H1 (cell line): ENCODE measurements around the gene COX17. TPM values are rescaled to one million over a fixed set of nuclear protein-coding genes. Genes with fewer than 3 reads are reported as not detected.

Source experiments
- CTCF ChIA-PET: fragments of 300-600 bp; sonication (Branson Sonifier 250); formaldehyde crosslinking; loops from one replicate; lab custom pipeline; 2021; ENCODE audit not compliant: partially characterized antibody; lab: Charles Lee
- POLR2A ChIA-PET: fragments of 300-600 bp; sonication (Branson Sonifier 250); formaldehyde crosslinking; loops from one replicate; lab custom pipeline; 2021; ENCODE audit warnings: inconsistent platforms; ENCODE audit not compliant: partially characterized antibody; lab: Charles Lee
- DNase-seq, 2 experiments: peaks; one replicate each; pipeline versions ENCODE4 v3.0.0 to v3.0.0-alpha.2; 2010 to 2022; ENCODE audit warnings: low spot score in 2 of 2, low read depth in 1 of 2, mixed read lengths in 1 of 2
- FAIRE-seq: peaks from 2 replicates; lab custom pipeline; 2011; peaks lifted over from hg19 to GRCh38; lab: Jason Lieb, UNC
- H2AFZ ChIP-seq: 2 replicates; pipeline ENCODE4 v1.8.1; 2012; ENCODE audit warnings: low read length, inconsistent platforms
- H2AK5ac ChIP-seq: 2 replicates; pipeline ENCODE4 v1.6.1; 2013; ENCODE audit warnings: low read depth, low read length
- H2BK120ac ChIP-seq: replicated peaks from 2 replicates; pipeline ENCODE3; 2013; ENCODE audit warnings: low read depth, low read length, inconsistent platforms
- H2BK12ac ChIP-seq: 2 replicates; pipeline ENCODE4 v1.6.1; 2013; ENCODE audit warnings: low read depth, low read length
- H2BK15ac ChIP-seq: 2 replicates; pipeline ENCODE4 v1.6.1; 2013; ENCODE audit warnings: low read length
- H2BK20ac ChIP-seq: 2 replicates; pipeline ENCODE4 v1.6.1; 2013; ENCODE audit warnings: low read length
- H2BK5ac ChIP-seq: 2 replicates; pipeline ENCODE4 v1.6.1; 2013; ENCODE audit warnings: low read depth, low read length
- H3K14ac ChIP-seq: 2 replicates; pipeline ENCODE4 v1.6.1; 2013; ENCODE audit warnings: inconsistent platforms; ENCODE audit not compliant: insufficient read length
- H3K18ac ChIP-seq: 2 replicates; pipeline ENCODE4 v1.6.1; 2013; ENCODE audit warnings: low read length; ENCODE audit errors: extremely low read depth
- H3K23ac ChIP-seq: 2 replicates; pipeline ENCODE4 v1.6.1; 2013; ENCODE audit warnings: inconsistent platforms; ENCODE audit not compliant: insufficient read length
- H3K23me2 ChIP-seq: 2 replicates; pipeline ENCODE4 v1.6.1; 2013; ENCODE audit warnings: low read depth, low read length
- H3K27ac ChIP-seq: 2 replicates; pipeline ENCODE4 v1.6.1; 2011; ENCODE audit warnings: low read depth, low read length, inconsistent platforms
- H3K27me3 ChIP-seq, 4 experiments: replicated peaks in 1 of 4; 1 replicate in 1 of 4; 2 replicates in 3 of 4; pipeline versions ENCODE4 v1.6.1 to v1.8.1; 2011 to 2013; ENCODE audit warnings: low read length in 3 of 4, mild to moderate bottlenecking in 3 of 4, inconsistent platforms in 2 of 4, mixed read lengths in 2 of 4, moderate library complexity in 1 of 4; ENCODE audit not compliant: control insufficient read depth in 3 of 4, insufficient read depth in 3 of 4; ENCODE audit errors: extremely low read depth in 1 of 4
- H3K36me3 ChIP-seq, 4 experiments: 2 replicates each; pipeline versions ENCODE4 v1.6.1 to v1.8.1; 2011 to 2013; ENCODE audit warnings: mild to moderate bottlenecking in 4 of 4, low read length in 3 of 4, moderate library complexity in 2 of 4, control low read depth in 1 of 4, inconsistent platforms in 1 of 4; ENCODE audit not compliant: insufficient read depth in 4 of 4, control insufficient read depth in 2 of 4
- H3K4ac ChIP-seq: replicated peaks from 2 replicates; pipeline ENCODE3; 2013; ENCODE audit warnings: low read length, low read depth, mixed read lengths, inconsistent platforms; ENCODE audit not compliant: insufficient read length
- H3K4me1 ChIP-seq, 4 experiments: replicated peaks in 1 of 4; 1 replicate in 1 of 4; 2 replicates in 3 of 4; pipeline versions ENCODE4 v1.6.1 to v1.8.1; 2011 to 2013; ENCODE audit warnings: low read length in 3 of 4, inconsistent platforms in 2 of 4, mixed read lengths in 1 of 4; ENCODE audit not compliant: insufficient read depth in 4 of 4, control insufficient read depth in 3 of 4
- H3K4me2 ChIP-seq, 2 experiments: 2 replicates each; pipeline versions ENCODE4 v1.6.1 to v1.8.1; 2011 to 2013; ENCODE audit warnings: low read depth in 2 of 2, low read length in 2 of 2, control low read depth in 1 of 2, inconsistent platforms in 1 of 2, mild to moderate bottlenecking in 1 of 2; ENCODE audit not compliant: insufficient read depth in 1 of 2
- H3K4me3 ChIP-seq, 4 experiments: fragments of 200-600, 300-600 bp in 1 of 4; sonication (generic), shearing (Covaris generic), sonication (Bioruptor Twin) in 1 of 4; 2 replicates each; pipeline versions ENCODE4 v1.5.1 to v1.8.1; 2011 to 2016; ENCODE audit warnings: low read length in 4 of 4, low read depth in 3 of 4, control low read depth in 2 of 4, inconsistent platforms in 2 of 4, mild to moderate bottlenecking in 2 of 4, mixed read lengths in 1 of 4, moderate library complexity in 1 of 4; ENCODE audit not compliant: insufficient read depth in 2 of 4; ENCODE audit errors: extremely low read depth in 1 of 4
- H3K56ac ChIP-seq: replicated peaks from 2 replicates; pipeline ENCODE3; 2013; ENCODE audit warnings: low read depth, mild to moderate bottlenecking, mixed read lengths, low read length, inconsistent platforms; ENCODE audit not compliant: insufficient read length
- H3K79me1 ChIP-seq: 2 replicates; pipeline ENCODE4 v1.6.1; 2013; ENCODE audit warnings: low read depth, low read length, control low read depth
- H3K79me2 ChIP-seq, 2 experiments: 2 replicates each; pipeline versions ENCODE4 v1.6.1 to v1.8.1; 2012 to 2013; ENCODE audit warnings: low read length in 2 of 2, mild to moderate bottlenecking in 2 of 2, inconsistent platforms in 1 of 2; ENCODE audit not compliant: insufficient read depth in 2 of 2, control insufficient read depth in 1 of 2
- H3K9ac ChIP-seq, 4 experiments: replicated peaks in 1 of 4; 1 replicate in 1 of 4; 2 replicates in 3 of 4; pipeline versions ENCODE4 v1.6.1 to v1.8.1; 2011 to 2013; ENCODE audit warnings: low read depth in 3 of 4, low read length in 3 of 4, control low read depth in 2 of 4, mild to moderate bottlenecking in 2 of 4, moderate library complexity in 2 of 4, inconsistent platforms in 1 of 4; ENCODE audit errors: extremely low read depth in 1 of 4
- H3K9me3 ChIP-seq, 2 experiments: 2 replicates each; pipeline versions ENCODE4 v1.6.1 to v1.8.1; 2012 to 2013; ENCODE audit warnings: mild to moderate bottlenecking in 2 of 2, moderate library complexity in 2 of 2, control low read depth in 1 of 2, inconsistent platforms in 1 of 2, low read depth in 1 of 2, low read length in 1 of 2, mixed read lengths in 1 of 2; ENCODE audit not compliant: insufficient read depth in 2 of 2
- H4K20me1 ChIP-seq, 2 experiments: replicated peaks in 1 of 2; 2 replicates each; pipeline versions ENCODE3 to v1.8.1; 2011 to 2013; ENCODE audit warnings: inconsistent platforms in 2 of 2, low read length in 2 of 2, mild to moderate bottlenecking in 1 of 2; ENCODE audit not compliant: insufficient read depth in 2 of 2, control insufficient read depth in 1 of 2
- H4K5ac ChIP-seq: 2 replicates; pipeline ENCODE4 v1.6.1; 2013; ENCODE audit warnings: low read length, low read depth, mixed read lengths, inconsistent platforms; ENCODE audit not compliant: insufficient read length
- H4K8ac ChIP-seq: 2 replicates; pipeline ENCODE4 v1.8.0; 2013; ENCODE audit warnings: mild to moderate bottlenecking, moderate library complexity, low read length, inconsistent platforms; ENCODE audit not compliant: insufficient read depth; ENCODE audit errors: extremely low read depth
- H4K91ac ChIP-seq: replicated peaks from 2 replicates; pipeline ENCODE3; 2013; ENCODE audit warnings: low read length, mixed read lengths, inconsistent platforms; ENCODE audit not compliant: insufficient read length
- CBX8 ChIP-seq: fragments of 300-800, 300-1000 bp; sonication (generic); IDR thresholded peaks from 2 replicates; pipeline ENCODE4 v1.7.1; 2016; ENCODE audit warnings: low read depth, low read length, borderline replicate concordance
- TAF7 ChIP-seq: optimal IDR thresholded peaks from 2 replicates; pipeline ENCODE3; 2011; ENCODE audit warnings: low read depth, mild to moderate bottlenecking, inconsistent platforms, low read length, moderate library complexity, borderline replicate concordance
- WGBS, 2 experiments: shearing (Covaris generic) in 1 of 2; methylation state at CpG; one replicate each; pipeline versions ENCODE4 v1.1.6 to v1.1.7; 2013 to 2015; ENCODE audit warnings: low lambda C conversion rate in 2 of 2, mixed read lengths in 2 of 2, inconsistent platforms in 1 of 2, low coverage in 1 of 2, missing lambda C conversion rate in 1 of 2; ENCODE audit not compliant: insufficient replicate concordance in 2 of 2, insufficient coverage in 1 of 2, insufficient read length in 1 of 2; ENCODE audit errors: extremely low coverage in 1 of 2, missing lambda C conversion rate in 1 of 2; 5-methylcytosine and 5-hydroxymethylcytosine counted together
- polyA plus RNA-seq, 7 experiments: library from polyadenylated mRNA; depleted of rRNA in 3 of 7; stranded (reverse) in 5 of 7; unstranded in 2 of 7; fragments of >200 nt in 5 of 7; fragments of 200-250 nt in 2 of 7; gene quantifications; 1 replicate in 5 of 7; 2 replicates in 1 of 7; 4 replicates in 1 of 7; pipeline versions ENCODE4 v1.2.1 to v1.2.3, GENCODE V29; 2011 to 2013; ENCODE audit warnings: missing spikeins in 2 of 7, mixed read lengths in 2 of 7
- total RNA-seq: library from RNA; stranded (reverse); fragmentation: NEBNext Ultra II Directional; extraction: Animal tissue kit (Norgen Biotek cat#: 25700); gene quantifications from 2 replicates; pipeline ENCODE4 v1.2.1, GENCODE V29; 2021

COX17 gene
- total and polyA plus RNA-seq, 2 of the 8 experiments (the other 6 are each of a cell fraction or from before 2014, with no cell fraction given), result 34.2 to 43.0 TPM

DNA sequence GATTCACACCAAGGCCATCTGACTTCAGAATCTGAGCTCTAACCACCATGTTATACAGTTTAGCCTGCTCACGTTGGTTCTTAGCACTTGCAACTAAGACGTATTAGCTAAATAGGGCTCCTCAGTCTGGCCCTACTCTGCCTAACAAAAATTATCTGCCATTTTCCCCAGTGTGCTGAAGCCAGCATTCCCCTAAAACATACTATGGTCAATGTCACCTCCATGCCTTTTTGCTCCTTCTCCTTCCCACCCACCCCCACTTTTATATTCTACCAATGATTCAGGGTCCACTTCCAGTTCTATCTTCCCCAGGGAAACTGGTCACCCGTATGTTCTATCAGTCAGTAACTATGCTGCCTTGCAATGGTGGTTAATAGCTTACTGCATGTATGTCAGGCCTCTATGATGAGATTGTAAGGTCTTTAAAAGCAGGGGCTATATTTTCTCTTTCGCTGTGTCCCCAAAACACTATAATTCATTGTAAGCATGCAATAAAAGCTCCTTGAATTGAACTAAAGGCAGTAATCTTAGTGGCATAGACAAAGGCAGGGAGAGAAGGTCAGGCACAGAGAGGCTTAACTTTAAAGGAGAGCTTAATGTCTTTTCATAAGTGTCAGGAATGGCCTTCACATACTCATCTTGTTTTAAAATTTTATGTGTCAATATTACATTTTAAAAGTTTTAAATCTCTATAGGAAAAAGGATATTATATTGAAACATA lies 40.2 kb downstream of the COX17 start:
- Histone ChIP-seq H3K79me1 (no peaks in the 10 kb centered on the region), H2BK12ac (no peak overlapping the region), H3K27ac (no peak overlapping the region), H2AK5ac (no peak overlapping the region), H3K56ac (no peak overlapping the region), H2BK20ac (no peak overlapping the region), H2BK120ac (no peak overlapping the region), H3K27me3 (no peaks in the 10 kb centered on the region), H3K79me2 (no peaks in the 10 kb centered on the region), H3K14ac (no peak overlapping the region), H3K4me3 (no peak overlapping the region), H3K36me3 (no peaks in the 10 kb centered on the region), H3K4ac (no peak overlapping the region), H3K9me3 (no peaks in the 10 kb centered on the region), H4K8ac (no peak overlapping the region), H3K18ac (no peak overlapping the region), H3K9ac (no peak overlapping the region), H3K23me2 (no peaks in the 10 kb centered on the region), H2AFZ (no peak overlapping the region), H4K20me1 (no peaks in the 10 kb centered on the region), H4K5ac (no peak overlapping the region), H2BK5ac (no peak overlapping the region), H3K4me2 (no peak overlapping the region), H4K91ac (no peak overlapping the region), H3K4me1 (no peaks in the 10 kb centered on the region), H2BK15ac (no peak overlapping the region), H3K23ac (no peak overlapping the region)
- 82% methylated on average over 4 of the region's 4 CpGs; no CpG with 5 or more reads in 1 of the 2 experiments for WGBS, 2 experiments
- FAIRE-seq (no peak), DNase-seq (no peak)
- ChIA-PET CTCF (interaction anchor here (0.9 to 2.7 kb wide), 5 partner anchors 9 to 36 kb away, joined by 3 to 9 read pairs (median 5); no protein-coding TSS in a partner anchor), POLR2A (interaction anchor here (1.2 kb wide), 2 partner anchors 10 to 33 kb away, joined by 3 to 5 read pairs; no protein-coding TSS in a partner anchor)
- no peak for TF ChIP-seq CBX8
- no peak for TF ChIP-seq TAF7
